Tibial nerve (tissue), 4 donors: Measurements from ENCODE around the gene HSPH1.

Experiments used
- EP300 ChIP-seq, 2 donors: sonication (generic); formaldehyde crosslinking; IDR thresholded peaks; one replicate each; pipeline ENCODE4 v1.6.1; 2017; ENCODE audit warnings: antibody characterized with exemption in 2 of 2, mild to moderate bottlenecking in 1 of 2
- TF ChIP-seq, protein P1 (sequence below), 5 experiments: fragments of 200-600 bp in 3 of 5; fragments of 450-650 bp in 2 of 5; sonication (generic) in 3 of 5; IDR thresholded peaks; one replicate each; pipeline ENCODE4 v1.5.1; 2016 to 2019; ENCODE audit warnings: antibody characterized with exemption in 5 of 5, mild to moderate bottlenecking in 3 of 5, moderate library complexity in 2 of 5

GRCh38 chr13:31172001-31172400 lies 10.3 kb upstream of the HSPH1 start:
- TF ChIP-seq, protein P1, sequence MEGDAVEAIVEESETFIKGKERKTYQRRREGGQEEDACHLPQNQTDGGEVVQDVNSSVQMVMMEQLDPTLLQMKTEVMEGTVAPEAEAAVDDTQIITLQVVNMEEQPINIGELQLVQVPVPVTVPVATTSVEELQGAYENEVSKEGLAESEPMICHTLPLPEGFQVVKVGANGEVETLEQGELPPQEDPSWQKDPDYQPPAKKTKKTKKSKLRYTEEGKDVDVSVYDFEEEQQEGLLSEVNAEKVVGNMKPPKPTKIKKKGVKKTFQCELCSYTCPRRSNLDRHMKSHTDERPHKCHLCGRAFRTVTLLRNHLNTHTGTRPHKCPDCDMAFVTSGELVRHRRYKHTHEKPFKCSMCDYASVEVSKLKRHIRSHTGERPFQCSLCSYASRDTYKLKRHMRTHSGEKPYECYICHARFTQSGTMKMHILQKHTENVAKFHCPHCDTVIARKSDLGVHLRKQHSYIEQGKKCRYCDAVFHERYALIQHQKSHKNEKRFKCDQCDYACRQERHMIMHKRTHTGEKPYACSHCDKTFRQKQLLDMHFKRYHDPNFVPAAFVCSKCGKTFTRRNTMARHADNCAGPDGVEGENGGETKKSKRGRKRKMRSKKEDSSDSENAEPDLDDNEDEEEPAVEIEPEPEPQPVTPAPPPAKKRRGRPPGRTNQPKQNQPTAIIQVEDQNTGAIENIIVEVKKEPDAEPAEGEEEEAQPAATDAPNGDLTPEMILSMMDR (IDR thresholded peaks at IDR 0.05) = no peak
- no peak for TF ChIP-seq EP300 (IDR thresholded peaks at IDR 0.05)
